GM18867 (cell line): Measurements from ENCODE around the gene DHRS12.
A peak's percentile ranks its signal among the peaks of the same experiment; 100 is the strongest.

ENCODE experiments used
- ATAC-seq: cut with Tn5 transposase; IDR thresholded peaks from one replicate; pipeline ENCODE4 v1.9.1; 2021; ENCODE audit warnings: mild to moderate bottlenecking, moderate library complexity; ENCODE audit not compliant: unreplicated experiment

The DHRS12 gene

DNA sequence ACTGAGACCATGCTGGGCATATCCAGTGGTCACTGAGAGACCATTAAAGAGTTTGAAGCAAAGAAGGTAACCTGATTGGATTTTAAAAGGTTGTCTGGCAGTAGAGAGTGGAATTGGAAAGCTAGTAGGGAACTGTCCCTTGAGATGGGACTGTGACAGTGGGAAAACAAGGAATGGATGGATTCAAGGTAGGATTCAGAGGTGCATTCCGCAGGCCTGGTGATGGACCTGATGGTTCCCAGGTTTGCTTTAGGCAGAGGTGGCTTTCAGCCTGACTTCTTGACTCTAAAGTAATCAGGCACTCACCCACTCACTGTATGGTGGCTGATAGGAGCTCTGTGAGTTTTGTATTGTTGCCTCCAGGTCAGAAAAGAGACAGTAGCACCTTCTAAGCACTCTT lies 73.0 kb downstream of the DHRS12 start:
- ATAC-seq: no peak

DNA sequence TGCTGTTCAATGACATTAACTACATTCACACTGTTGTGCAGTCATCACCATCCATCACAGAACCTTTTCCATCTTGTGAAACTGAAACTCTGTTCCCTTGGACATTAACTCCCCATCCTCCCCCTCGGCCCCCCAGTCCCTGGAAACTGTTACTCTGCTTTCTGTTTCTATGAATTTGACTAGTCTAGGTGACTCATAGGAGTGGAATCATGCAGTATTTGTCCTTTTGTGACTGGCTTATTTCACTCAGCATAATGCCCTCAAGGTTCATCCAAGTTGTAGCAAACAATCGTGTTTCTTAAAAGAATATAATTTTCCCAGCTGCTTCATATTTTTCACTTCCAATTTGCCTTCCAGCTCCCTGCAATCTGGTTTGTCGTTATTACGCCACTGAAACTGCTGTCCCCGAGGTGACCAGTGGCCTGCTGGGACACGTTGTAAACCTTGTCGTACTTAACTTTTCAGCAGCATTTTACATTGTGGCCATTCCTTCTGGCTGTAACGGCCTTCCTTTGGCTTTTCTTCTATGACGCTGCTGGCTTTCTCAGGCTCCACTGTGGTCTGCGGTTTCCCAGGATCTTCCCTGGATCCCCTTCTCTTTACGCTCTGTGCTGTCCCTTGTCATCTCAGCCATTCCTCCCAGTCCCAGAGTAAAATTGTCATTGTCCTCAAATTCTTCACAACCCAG lies 74.0 kb downstream of the DHRS12 start:
- no peak for ATAC-seq

DNA sequence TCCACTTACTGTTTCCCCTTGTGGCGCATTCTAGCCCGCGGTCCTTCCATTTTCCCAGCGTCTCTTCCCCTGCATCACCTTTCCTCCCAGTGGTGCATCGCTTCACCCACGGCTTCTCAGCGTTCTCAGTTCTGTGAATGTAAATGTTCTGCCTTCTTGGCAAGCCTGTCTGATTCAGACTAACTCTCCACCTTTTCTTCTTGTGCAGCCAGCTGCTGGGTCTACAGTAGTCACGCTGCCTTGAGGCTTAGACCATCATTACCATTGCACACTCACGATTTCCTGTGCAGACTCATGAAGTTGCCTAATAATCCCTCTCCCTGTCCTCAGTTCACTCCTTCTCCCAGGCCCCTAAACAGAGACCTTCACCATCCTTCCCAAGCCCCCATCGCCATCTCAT lies 75.0 kb downstream of the DHRS12 start:
- ATAC-seq: no peak

DNA sequence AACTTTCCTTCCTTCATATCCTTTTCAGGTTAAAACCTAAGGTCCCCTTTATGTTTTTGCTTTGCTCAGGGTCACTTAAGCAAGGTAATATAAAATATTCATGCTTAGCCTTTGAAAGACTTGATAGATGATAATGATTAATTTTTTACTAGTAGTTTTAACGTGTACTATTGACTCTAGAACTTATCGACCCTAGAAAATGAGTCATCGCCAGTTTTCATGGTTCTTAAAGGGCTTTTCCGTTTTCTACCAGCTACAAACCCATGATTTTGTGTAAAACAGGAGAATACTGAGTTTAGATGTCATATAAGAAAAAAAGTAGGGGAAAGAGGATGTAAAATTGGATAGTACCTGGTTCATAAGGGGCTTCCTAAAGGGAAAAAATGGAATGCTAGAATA lies 75.7 kb downstream of the DHRS12 start:
- ATAC-seq: no peak

DNA sequence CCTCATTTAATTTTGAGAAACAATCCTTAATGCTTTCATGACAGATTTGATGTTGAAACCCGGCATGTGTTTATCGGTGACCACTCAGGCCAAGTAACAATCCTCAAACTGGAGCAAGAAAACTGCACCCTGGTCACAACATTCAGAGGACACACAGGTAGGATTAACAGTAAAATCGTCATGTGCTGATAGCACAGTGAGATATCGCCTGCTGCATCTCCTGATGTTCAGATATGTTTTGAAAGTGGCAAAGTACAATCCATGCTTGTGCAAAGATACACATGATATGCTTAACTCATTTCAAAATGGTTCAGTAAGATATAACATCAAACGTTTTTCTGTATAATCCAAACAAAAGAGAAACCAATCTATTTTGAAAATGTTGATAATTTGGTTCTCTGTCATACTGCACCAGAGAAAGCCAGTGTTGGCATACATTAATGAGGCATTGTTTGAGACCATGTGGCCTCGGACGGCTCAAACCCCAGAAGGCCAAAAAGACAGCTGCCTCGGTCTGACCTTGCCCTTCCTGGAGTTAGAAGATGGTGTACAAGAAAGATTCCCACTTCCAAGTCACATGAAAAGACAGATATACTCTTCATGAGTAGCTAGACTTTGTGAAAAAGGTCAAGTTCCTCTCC lies 76.2 kb downstream of the DHRS12 start:
- no peak for ATAC-seq

DNA sequence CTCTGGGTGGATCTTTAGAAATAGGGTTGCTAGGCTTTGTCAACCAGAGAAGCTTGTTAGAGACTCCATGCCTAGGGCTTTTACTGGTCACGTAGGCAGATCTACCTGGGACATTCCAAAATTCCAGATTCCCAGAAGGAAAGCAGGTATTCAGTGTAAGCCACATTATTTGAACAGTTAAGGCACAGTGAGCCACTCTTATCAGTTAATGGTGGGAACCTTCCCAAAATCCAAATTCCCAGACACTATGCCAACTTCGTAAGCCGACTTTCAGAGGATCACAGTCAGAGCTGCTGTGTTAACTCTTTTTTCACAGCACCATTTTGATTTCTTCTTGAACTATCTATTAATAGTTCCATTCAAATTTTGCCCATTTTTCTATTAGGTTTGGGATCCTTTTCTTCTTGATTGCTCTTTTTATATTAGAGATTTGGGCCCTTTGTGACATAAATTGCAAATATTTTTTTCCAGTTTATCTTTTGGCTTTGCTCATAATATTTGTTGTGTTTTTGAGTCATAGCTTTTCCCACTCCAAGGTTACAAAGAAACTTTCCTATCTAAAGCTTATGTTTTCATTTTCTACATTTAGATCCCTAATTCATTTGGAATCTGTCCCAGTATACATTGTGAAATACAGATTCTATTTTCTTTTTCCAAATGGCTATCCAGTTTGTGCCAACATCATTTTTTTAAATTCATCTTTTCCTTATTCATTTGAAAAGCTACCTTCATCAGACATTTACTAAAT lies 77.3 kb downstream of the DHRS12 start:
- no peak for ATAC-seq

DNA sequence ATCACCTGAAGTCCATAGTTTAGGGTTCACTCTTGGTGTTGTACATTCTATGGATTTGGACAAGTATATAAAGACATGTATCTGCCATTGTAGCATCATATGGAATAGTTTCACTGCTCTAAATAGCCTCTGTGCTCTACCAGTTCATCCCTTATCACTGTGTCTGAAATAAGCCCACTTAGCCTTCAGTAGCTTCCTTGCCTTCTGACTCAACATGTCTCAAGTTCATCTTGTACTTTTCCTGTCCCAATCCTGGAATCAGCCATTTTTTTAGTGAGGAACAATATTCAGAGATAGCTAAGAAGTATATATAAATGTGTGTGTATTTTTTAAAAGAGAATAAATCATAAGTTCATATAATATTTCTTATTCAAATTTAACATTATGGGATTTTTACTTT lies 79.2 kb downstream of the DHRS12 start:
- no peak for ATAC-seq

DNA sequence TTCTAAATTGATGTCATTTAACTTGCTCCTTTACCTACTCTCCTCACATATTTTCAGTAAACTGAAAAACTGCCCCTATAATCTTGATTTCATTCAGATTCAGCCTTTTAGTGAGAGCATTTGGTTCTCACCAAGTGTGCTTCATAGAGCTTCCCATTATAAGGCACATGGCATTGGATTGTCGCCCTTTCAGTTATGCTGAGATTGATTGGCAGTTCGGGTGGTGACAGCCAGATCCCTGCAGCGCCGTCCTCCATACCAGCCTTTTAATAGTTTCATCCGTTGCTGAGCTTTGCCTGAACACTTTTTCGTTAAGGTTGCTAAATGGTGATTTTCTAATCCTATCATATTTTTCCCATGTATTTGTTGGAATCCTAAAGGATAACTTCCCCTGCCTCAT lies 80.4 kb downstream of the DHRS12 start:
- ATAC-seq: no peak

DNA sequence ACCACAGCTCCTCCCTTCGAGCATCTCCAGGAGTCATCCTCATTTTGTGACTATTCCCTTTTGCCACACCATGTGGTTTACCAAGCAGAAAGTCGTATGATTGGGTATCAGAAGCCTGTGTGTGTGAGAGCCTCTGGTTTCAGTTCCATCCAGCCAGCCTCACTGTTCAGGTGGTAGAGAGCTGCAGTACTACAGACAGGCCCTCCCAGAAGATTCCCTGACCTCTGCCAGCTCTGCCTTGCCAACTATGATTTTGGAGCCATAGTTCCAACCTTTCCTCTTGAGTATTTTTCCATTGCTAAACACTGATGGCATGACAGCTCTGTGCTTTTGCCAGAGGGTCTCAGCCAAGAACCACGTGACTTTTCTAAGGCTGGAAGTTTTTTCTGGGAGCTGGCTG lies 82.5 kb downstream of the DHRS12 start:
- ATAC-seq: peak; percentile 81

DNA sequence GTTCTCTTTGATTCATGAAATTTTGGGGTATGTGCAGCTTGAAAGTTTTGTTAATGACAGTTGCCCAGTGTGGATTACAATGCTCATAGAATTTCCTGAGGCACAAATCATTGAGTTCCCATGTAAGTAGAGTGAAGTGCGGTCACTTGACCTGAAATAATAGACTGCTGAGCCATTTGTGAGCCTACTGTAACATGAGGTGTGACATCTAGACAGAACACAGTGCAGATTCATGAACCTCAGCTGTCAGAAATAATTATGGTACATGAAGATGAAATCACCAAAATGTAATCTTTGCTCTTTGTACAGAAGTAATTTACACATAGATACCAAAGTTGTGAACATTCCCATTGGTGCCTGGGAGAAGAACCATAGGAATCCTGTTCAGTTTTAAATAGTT lies 84.6 kb downstream of the DHRS12 start:
- ATAC-seq: no peak
